ENCODE data around the gene PDCD6IP.

GRCh38 chr3:33803252-33803651 lies 4.8 kb downstream of the PDCD6IP start:
- TF ChIP-seq EP300 (IDR thresholded peaks at IDR 0.05) (no peak), CTCF (IDR thresholded peaks at IDR 0.05) (no peak)
